HG03571 (cell line): ENCODE measurements around the gene VEGFA.
"Not testable (repeated sequence)": the region's sequence is repeated elsewhere in the genome, so short reads cannot be mapped to it uniquely, and the experiment has no call there.

ENCODE experiments used
- ATAC-seq: cut with Tn5 transposase; IDR thresholded peaks from one replicate; pipeline ENCODE4 v1.9.1; 2021; ENCODE audit not compliant: unreplicated experiment

Gene VEGFA

DNA sequence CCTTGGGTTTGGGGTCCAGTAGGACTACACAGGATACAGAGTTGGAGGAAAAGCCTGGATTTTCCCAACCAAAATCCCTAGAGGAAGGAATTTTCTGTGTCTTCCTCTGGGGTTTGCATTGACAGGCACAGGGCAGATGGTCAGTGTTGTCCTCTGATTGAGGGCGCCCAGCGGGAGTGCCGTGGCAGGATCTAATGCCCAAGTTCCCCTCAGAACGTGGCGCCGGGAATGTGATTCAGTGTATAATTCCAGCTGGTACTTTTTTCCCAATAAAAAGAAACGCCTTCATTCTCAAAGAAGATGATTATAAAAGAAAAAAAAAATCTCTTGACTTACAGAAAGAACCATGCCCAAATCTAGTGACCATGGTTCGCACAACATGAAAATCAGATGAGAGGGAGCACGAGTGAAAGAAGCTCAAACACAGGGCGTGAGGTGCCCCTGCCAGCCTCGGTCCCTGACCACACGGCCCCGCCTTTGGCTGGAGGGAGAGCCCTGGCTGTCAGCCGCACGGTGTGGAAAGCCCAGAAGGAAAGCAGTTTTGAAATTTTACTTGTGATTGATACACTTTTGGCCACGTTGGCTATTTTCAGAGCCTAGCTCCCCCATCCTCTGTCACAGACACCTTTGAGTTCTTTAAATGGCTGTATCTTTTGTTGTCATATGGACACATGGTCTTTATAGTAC is 31.6 kb downstream of the VEGFA start:
- no peak for ATAC-seq

GRCh38 chr6:43803055-43803782 is 33.2 kb downstream of the VEGFA start:
- no peak for ATAC-seq

DNA sequence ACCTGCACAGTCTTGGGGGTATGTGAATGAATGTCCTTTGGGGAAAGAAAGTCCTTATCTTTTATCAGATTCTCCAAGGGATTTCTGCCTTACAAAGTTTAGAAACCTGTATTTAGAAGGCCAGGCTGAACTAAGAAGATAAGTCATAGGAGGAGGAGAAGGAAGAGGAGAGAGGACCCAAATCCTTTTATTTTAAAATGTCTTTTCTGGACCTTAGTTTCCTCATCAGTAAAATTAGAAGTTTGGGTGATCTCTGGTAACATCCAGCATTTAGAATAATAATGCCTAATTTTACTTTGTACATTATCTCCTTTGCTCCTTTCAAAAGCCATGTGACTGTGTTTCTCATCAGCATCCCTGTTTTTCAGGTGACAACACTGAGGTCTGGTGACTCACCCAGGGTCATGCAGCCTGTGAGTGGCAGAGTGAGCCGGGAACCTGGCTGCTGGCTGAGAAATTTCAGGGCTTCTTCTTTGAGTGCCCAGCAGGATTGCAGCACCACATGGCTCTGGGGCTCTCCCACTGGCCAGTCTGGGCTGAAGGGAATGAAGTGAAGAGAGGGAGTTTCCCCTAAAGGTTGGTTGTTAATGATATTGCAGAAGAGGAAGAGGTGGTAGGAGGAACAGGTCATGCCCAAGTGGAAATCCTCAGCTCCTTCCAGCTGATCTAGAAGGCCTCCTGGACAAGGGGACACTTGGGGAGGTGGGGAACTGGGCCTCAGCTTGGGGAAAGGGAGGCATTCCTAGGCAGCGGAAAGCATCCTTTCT is 34.0 kb downstream of the VEGFA start:
- ATAC-seq = no peak

GRCh38 chr6:43804550-43805223 is 34.7 kb downstream of the VEGFA start:
- no peak for ATAC-seq

- no peak for ATAC-seq
Observed at GRCh38 chr6:43805699-43806042, 35.7 kb downstream of the VEGFA start.

DNA sequence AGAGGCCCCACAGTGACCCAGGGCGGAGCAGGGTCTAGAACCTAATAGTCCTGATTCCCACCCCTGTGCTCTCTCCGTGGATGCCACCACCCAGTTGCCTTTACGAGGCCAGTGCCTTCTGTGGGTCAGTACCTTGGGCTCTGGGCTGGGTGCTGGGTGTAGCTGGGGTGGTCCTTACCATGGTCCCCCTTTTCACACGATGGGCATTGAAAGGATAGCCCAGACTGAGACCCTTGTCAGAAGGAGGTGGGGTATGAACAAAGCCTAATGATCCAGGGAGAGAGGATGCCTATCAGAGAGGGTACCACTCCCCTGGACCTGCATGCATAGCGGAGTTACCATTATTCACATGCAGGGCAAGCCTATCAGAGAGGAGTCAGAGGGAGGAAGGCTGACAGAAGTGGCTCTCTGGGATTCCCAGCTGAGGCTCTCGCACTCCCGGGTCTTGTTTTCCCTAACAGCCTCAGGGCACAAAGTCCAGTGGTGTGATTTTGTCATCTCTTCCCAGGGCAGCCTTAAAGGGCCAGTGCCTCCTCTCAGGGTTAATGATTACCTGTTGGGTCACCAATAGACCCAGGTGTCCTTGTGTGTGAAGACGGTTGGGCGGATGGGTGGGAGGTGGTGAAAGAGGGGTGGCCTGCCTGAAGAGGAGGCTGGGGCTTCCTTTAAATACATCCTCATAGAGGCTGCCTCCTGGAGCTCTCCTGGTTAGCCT is 36.2 kb downstream of the VEGFA start:
- no peak for ATAC-seq

DNA sequence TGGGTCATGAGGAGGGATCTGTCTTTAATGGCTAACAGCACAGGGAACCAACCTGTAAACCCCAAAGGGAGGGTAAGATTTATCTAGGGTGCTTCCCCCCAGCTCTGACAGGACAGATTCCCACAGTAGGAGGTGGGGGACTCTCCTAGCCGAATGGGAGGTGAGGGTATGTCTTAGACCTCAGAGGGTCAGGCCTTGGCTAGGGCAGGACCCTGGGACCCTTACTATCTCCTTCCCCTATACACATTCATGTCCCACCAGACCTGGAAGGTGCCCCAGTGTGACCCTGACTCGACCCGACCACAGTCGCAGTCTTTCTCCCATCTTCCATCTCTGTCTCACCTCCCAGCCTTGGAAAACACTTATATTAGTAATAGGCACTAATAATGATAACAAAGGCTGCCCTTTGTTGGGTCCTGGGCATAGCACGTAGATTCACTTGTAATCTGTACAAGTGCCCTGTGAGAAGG is 36.8 kb downstream of the VEGFA start:
- no peak for ATAC-seq

DNA sequence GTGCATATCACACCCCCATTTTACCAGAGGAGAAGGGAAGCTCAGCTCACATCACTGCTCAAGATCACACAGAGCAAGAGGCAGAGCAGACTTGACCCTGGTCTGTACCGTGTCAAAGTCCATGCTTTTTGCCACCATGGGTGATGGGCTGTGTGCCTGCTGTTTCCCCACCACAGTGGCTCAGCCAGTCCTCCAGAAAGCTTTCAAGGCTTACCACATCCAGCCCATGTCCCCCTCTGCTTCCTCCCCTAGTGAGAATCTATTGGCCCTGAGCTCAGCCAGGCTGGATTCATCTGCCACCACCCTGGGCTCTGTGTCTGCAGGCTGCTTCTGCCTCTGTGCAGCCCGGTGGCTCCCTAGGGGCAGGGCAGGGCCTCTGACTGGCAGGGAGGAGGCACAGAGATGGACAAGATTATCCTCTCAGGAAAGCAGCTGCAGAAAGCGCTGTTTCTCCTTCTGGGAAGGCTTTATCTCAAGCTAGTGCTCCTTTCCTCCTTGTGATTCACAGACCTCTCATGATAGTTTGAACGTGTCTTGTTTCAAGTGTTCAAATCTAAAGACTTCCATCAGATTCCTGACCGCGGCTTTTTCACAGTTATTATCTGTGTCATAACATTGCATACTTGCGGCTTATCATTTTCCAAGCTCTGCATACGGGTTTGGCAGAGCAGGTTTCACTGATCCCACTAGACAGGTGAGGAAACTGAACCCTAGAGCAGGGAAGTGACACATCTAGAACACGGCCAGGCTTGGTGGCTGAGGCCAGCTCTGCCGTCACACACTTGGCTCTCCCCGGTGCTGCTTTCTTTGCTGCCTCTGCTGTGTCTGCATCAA is 37.4 kb downstream of the VEGFA start:
- no peak for ATAC-seq

DNA sequence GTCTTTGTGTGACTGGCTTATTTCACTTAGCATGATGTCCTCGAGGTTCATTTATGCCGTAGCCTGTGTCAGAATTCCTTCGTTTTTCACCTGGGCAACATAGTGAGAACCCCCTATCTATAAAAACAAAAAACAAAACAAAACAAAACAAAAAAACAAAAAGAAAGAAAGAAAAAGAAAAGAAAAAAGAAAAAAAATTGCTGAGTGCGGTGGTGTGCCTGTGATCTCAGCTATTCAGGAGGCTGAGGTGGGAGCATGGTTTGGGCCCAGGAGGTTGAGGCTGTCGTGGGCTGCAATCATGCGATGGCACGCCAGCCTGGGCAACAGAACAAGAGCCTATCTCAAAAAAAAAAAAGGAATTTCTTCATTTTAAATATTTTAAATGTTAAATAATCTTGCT is 38.4 kb downstream of the VEGFA start:
- no peak for ATAC-seq

- no peak for ATAC-seq
Observed at GRCh38 chr6:43809417-43810305, 39.6 kb downstream of the VEGFA start.

DNA sequence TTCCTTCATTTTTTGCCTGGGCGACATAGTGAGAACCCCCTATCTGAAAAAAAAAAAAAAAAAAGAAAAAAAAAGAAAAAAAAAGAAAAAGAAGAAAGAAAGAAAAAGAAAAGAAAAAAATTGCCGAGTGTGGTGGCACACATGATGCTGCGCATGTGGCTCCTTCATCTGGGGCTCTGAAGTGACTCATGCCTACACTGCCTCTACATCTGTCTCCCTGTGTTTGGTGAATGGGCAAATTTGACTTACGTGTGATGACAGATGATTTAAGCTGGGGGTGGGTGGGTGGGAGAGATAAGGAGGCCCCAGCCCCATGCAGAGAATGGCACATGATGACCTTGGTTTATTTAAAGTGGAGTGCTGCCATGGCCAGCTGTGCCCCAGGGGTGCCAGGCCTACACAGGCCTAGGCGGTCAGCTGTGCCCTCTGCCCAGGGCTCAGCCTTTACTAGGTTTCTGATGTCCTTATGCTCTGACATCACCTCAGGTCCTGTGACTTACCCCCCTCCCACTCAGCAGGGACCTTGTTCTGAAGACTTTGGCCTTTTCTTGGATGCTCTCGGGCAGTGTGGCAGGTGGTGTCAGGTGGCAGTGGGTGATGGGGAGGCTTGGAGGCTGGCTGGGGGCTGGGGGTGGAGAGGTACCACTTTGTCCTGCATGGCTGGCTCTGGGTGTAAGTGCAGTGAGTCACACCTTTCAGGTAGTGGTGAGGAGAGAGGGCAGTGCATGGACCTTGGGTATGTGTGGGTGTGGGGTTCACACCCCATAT is 41.1 kb downstream of the VEGFA start:
- ATAC-seq = no peak

DNA sequence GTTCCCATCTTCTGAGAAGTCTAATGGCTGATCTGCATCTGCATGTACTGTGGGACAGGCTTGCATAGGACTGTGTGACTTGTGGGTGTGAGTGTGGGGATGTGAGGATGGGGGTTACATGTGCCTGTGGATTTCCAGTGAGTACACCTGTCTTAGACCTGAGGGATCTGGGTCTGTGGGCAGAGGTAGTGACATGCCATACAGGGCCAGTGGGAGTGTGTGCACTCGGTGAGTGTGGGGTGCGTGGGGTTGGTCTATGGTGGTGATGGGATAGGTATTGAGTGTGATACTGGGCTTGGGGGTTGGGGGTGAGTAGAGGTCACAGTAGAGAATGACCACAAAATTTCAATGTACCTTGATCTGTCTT is 41.7 kb downstream of the VEGFA start:
- no peak for ATAC-seq

DNA sequence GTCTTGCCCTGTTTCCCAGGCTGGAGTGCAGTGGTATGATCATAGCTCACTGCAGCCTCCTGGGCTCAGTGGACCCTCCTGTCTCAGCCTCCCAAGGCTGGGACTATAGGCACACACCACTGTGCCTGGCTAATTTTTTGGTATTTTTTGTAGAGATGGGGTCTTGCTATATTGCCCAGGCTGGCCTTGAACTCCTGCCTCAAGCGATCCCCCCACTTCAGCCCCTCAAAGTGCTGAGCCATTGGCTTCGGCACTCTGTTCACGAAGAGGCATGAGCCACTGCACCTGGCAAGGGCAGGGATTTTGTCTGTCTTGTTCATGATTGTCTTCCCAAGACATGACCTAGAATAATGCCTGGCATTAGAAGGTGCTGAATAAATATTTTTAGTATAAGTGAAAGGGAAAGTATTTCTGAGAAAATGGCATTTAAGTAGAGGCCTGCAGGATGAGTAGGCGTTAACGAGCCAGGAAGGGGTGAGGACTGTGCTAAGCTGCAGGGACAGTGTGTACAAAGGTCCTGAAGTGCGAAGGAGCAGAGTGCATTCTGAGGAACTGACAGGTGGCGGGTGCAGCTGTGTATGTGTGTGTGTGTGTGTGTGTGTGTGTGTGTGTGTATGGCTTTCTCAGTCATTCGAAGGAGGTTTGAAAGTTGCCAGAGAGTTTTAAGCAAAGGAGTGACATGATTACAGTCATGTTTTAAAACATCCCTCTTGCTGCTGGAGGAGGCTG is 43.0 kb downstream of the VEGFA start:
- no peak for ATAC-seq

GRCh38 chr6:43814111-43814510 is 44.1 kb downstream of the VEGFA start:
- ATAC-seq = no peak

GRCh38 chr6:43814865-43815264 is 44.9 kb downstream of the VEGFA start:
- ATAC-seq = no peak

DNA sequence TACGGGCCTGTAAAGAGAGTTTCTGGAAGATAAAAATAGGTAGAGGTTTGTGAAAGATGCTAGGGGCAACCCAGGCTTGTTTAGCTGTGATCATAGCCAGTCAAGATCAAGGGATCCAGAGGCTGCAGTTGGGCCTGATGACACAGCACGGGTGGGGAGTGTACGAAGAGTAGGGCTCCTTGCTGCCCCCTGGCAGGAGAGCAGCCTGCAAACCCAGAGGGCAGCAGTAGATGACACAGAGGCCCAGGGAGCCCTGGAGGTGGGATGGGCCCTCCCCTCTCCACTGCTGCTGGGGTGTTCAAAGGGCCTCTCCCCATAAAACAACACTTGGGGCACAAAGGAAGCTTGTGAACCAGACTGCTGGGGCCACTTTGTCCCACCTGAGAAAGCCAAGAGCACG is 47.2 kb downstream of the VEGFA start:
- no peak for ATAC-seq

DNA sequence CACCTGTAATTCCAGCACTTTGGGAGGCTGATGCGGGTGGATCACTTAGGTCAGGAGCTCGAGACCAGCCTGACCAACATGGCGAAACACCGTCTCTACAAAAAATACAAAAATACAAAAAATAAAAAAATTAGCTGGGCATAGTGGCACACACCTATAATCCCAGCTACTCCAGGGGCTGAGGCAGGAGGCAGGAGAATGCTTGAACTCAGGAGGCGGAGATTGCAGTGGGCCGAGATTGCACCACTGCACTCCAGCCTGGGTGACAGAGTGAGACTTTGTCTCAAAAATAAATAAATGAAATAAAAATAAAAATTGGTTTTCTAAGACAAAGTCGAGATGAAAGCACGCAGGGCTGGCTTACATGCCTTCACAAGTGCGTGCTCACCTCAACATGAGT is 49.0 kb downstream of the VEGFA start:
- not testable (repeated sequence) for ATAC-seq

GRCh38 chr6:43819958-43820357 is 49.9 kb downstream of the VEGFA start:
- no peak for ATAC-seq
